NCI-H69 (cell line): Measurements from ENCODE around the gene AMOTL1.

Source experiments
- DNase-seq: peaks from one replicate; lab custom pipeline; 2025; lab: John Stamatoyannopoulos, UW

The AMOTL1 gene

GRCh38 chr11:94857337-94857736 is 89.2 kb downstream of the AMOTL1 start:
- DNase-seq: no peak

- DNase-seq: no peak
These were observed 90.0 kb downstream of the AMOTL1 start for GRCh38 chr11:94858012-94858705.

GRCh38 chr11:94860333-94860732 is 92.2 kb downstream of the AMOTL1 start:
- no peak for DNase-seq

- DNase-seq: no peak
These were observed 93.2 kb downstream of the AMOTL1 start for GRCh38 chr11:94861306-94861845.

GRCh38 chr11:94862926-94863880 is 95.0 kb downstream of the AMOTL1 start:
- no peak for DNase-seq

- no peak for DNase-seq
These were observed 96.4 kb downstream of the AMOTL1 start for GRCh38 chr11:94864506-94865045.

- peak; percentile 89 for DNase-seq
These were observed 98.2 kb downstream of the AMOTL1 start for GRCh38 chr11:94866231-94866822.

- no peak for DNase-seq
These were observed 99.0 kb downstream of the AMOTL1 start for GRCh38 chr11:94866936-94867795.

GRCh38 chr11:94868468-94868867 is 100.3 kb downstream of the AMOTL1 start:
- DNase-seq: no peak

GRCh38 chr11:94869186-94869585 is 101.0 kb downstream of the AMOTL1 start:
- no peak for DNase-seq

- DNase-seq: no peak
These were observed 102.3 kb downstream of the AMOTL1 start for GRCh38 chr11:94870422-94870821.

- DNase-seq: no peak
These were observed 103.5 kb downstream of the AMOTL1 start for GRCh38 chr11:94871491-94872185.

GRCh38 chr11:94873916-94874540 is 105.9 kb downstream of the AMOTL1 start:
- no peak for DNase-seq

GRCh38 chr11:94876222-94876621 is 108.1 kb downstream of the AMOTL1 start:
- no peak for DNase-seq

GRCh38 chr11:94876645-94877442 is 108.7 kb downstream of the AMOTL1 start:
- DNase-seq: peak; percentile 12

GRCh38 chr11:94877443-94878200 is 109.5 kb downstream of the AMOTL1 start:
- no peak for DNase-seq

- DNase-seq: no peak
These were observed 110.8 kb downstream of the AMOTL1 start for GRCh38 chr11:94879006-94879405.

GRCh38 chr11:94880216-94880615 is 112.1 kb downstream of the AMOTL1 start:
- DNase-seq: peak; percentile 31
